Subcutaneous preadipocyte (primary cell): ENCODE data around the gene PIGBOS1. TPM values are rescaled to one million over a fixed set of nuclear protein-coding genes. Genes with fewer than 3 reads are reported as not detected.

Experiments used
- total RNA-seq: library from RNA; depleted of rRNA; stranded (reverse); fragments of >200 nt; gene quantifications from 2 replicates; pipeline ENCODE4 v1.2.3, GENCODE V29; 2012

The PIGBOS1 gene
- total RNA-seq, result 5.1 and 8.5 TPM in 2 replicates

GRCh38 chr15:55318588-55319494 lies at the start of gene PIGBOS1, which contains the start of gene PIGB:
TSS of gene PIGBOS1 (minus strand) at chr15:55319123. CDS start at chr15:55317792, 1,331 bp downstream.
TSS of gene PIGB (plus strand) at chr15:55319222. CDS start at chr15:55319251, 29 bp downstream.

GRCh38 chr15:55289746-55290527 lies 29.0 kb downstream of the PIGBOS1 start, which contains the start of gene RAB27A:
TSS of gene RAB27A (minus strand) at chr15:55289813. CDS start at chr15:55234934, 54,879 bp downstream.

Other genes with a start within 250 kb of the PIGBOS1 start
- gene RSL24D1, start 122.2 kb downstream of the PIGBOS1 start, total RNA-seq, result 71.7 and 94.1 TPM in 2 replicates
- 4.7 and 4.8 TPM in 2 replicates for gene RAB27A, start 29.3 kb downstream of the PIGBOS1 start, total RNA-seq
- gene PIGB, start 99 bp upstream of the PIGBOS1 start, total RNA-seq, result 12.5 and 13.7 TPM in 2 replicates
- 13.1 and 18.7 TPM in 2 replicates for gene CCPG1, start 89.2 kb upstream of the PIGBOS1 start, total RNA-seq
- gene PIERCE2, start 89.4 kb upstream of the PIGBOS1 start, total RNA-seq, result 0.73 and 1.4 TPM in 2 replicates
- gene DNAAF4, start 189.1 kb upstream of the PIGBOS1 start, total RNA-seq, result 0.98 and 1.5 TPM in 2 replicates